HEK293T (cell line): Measurements from ENCODE around the gene CPT1A.

ENCODE experiments used
- ARNT ChIP-seq: fragments of 450-650 bp; IDR thresholded peaks from 2 replicates; pipeline ENCODE4 v1.6.1; 2017; ENCODE audit warnings: mild to moderate bottlenecking
- BHLHE40 ChIP-seq: fragments of 450-650 bp; IDR thresholded peaks from 2 replicates; pipeline ENCODE4 v1.6.1; 2016; ENCODE audit warnings: mild to moderate bottlenecking, moderate library complexity, borderline replicate concordance
- FOXA1 ChIP-seq: fragments of 450-650 bp; IDR thresholded peaks from 2 replicates; pipeline ENCODE4 v1.6.1; 2016; ENCODE audit warnings: mild to moderate bottlenecking
- FOXK2 ChIP-seq: fragments of 450-650 bp; IDR thresholded peaks from 2 replicates; pipeline ENCODE4 v1.6.1; 2016; ENCODE audit warnings: mild to moderate bottlenecking
- FOXM1 ChIP-seq: fragments of 450-650 bp; IDR thresholded peaks from 2 replicates; pipeline ENCODE4 v1.6.1; 2017; ENCODE audit warnings: mild to moderate bottlenecking, borderline replicate concordance
- HDGF ChIP-seq: fragments of 450-650 bp; IDR thresholded peaks from 2 replicates; pipeline ENCODE4 v1.6.1; 2017; ENCODE audit warnings: antibody characterized with exemption, borderline replicate concordance
- NFRKB ChIP-seq: fragments of 450-650 bp; IDR thresholded peaks from 2 replicates; pipeline ENCODE4 v1.6.1; 2016; ENCODE audit warnings: mild to moderate bottlenecking, moderate library complexity
- SUZ12 ChIP-seq: fragments of 450-650 bp; IDR thresholded peaks from 2 replicates; pipeline ENCODE4 v1.6.1; 2016; ENCODE audit warnings: mild to moderate bottlenecking
- ZNF384 ChIP-seq: fragments of 450-650 bp; IDR thresholded peaks from 2 replicates; pipeline ENCODE4 v1.6.1; 2016

DNA sequence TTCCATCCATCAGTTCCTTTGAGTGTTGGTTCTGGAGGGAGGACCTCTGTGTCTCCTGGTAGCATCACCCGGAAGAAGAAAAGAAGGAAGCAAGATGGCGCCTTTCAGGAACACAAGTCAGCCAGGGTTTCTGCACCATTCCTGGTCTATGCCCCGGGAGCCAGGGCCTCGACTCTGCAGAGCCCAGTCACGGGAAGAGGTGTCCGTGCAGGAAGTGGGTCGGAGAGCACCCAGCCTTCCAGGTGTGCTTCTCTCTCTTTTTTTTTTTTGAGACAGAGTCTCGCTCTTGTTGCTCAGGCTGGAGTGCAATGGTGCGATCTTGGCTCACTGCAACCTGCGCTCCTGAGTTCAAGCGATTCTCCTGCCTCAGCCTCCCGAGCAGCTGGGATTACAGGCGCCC, 40.7 kb upstream of the CPT1A start:
- no peak for TF ChIP-seq BHLHE40
- no peak for TF ChIP-seq NFRKB
- no peak for TF ChIP-seq ZNF384
- no peak for TF ChIP-seq SUZ12
- no peak for TF ChIP-seq FOXK2
- no peak for TF ChIP-seq HDGF
- no peak for TF ChIP-seq FOXM1
- no peak for TF ChIP-seq ARNT
- TF ChIP-seq FOXA1 = no peak
